GM15510 (cell line): ENCODE measurements around the gene MSANTD7.

Source experiments
- POLR2A ChIP-seq: IDR thresholded peaks from 3 replicates; pipeline ENCODE4 v1.6.1; 2011; ENCODE audit warnings: borderline replicate concordance; ENCODE audit not compliant: insufficient read length; ENCODE audit errors: extremely low read depth

The MSANTD7 gene

DNA sequence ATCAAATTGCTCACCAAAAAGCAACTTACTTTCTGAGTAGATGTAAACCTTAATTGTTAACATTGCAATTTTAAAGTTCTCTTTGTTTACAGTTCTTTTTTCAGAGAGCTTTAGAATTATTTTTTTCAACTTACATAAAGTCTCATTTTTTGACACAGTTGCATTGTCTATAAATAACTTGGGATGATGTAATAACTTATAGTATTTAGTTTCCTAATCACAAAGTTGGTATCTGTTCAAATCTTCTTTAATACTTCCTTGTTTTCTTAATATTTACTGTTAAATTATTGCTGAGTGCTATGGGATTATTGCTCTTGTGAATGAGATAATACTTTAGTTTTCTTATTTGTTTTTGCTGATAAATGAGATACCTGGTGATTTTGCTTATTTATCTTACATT lies 21.7 kb downstream of the MSANTD7 start:
- TF ChIP-seq POLR2A, result no peak

DNA sequence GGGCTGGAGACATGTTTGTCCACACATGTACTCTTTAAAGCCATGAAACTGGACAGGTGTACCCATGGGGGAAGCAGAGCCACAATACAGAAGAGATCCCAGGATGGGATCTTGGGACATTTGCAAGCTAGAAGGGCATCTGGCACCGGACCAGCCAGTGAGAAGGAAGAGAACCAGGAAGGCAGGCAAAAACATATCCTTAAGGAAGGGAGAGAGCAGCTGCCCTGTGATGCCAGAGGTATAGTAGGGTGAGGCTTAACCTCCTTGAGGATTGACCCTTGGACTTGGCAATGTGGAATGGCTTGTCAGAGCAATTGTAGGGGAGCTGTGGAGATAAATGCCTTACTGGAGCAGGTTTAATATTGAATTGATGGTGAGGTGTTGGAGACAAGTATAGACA lies 22.7 kb downstream of the MSANTD7 start:
- no peak for TF ChIP-seq POLR2A

DNA sequence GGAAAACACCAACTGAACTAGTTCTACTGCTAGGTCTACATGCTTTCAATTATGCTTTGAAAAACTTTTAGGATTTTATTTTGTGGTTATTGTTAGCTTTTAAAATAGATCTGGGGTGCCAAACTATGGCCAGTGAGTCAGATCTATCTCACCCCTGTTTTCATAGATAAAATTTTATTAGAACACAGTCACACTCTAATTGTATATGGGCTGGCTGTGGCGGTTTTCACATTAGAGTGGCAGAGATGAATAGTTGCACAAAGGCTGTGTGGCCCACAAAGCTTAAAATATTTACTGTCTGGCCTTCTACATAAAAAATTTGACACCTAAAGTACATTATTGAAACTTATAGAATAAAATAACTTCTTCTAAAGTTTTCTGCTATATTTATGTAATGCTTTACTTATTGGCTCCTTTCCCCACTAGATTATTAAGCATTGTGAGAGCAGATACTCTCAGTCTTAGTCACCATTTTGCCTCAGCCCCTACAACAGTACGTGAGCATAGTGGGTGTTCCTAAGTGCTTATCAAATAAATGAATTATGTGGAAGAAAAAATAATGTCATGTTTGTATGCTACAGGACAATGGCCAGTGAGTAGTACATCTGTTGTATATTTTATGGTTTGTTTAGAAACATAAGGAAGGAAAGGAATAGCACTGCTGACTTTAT lies 35.1 kb downstream of the MSANTD7 start:
- no peak for TF ChIP-seq POLR2A

DNA sequence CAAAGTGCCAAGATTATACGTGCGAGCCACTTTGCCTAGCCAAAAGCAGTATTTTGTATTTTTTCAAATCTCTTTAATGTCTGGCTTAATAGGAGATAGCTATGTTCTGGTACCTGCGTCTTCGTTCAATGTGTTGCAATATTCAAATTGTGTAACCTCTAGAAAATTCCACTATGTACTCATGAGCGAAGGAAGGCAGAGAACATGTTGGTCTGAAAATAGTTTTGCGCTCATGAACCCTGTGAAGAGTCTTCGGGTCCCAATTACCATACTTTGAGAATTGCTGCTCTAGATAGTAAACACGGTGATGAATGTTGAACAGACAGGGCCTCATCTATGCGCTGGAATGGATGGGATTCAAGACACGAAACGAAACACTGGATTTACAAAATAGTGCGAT lies 37.8 kb downstream of the MSANTD7 start:
- TF ChIP-seq POLR2A, result no peak

- no peak for TF ChIP-seq POLR2A
These were observed 38.7 kb downstream of the MSANTD7 start for GRCh38 chr10:14876764-14877163.

DNA sequence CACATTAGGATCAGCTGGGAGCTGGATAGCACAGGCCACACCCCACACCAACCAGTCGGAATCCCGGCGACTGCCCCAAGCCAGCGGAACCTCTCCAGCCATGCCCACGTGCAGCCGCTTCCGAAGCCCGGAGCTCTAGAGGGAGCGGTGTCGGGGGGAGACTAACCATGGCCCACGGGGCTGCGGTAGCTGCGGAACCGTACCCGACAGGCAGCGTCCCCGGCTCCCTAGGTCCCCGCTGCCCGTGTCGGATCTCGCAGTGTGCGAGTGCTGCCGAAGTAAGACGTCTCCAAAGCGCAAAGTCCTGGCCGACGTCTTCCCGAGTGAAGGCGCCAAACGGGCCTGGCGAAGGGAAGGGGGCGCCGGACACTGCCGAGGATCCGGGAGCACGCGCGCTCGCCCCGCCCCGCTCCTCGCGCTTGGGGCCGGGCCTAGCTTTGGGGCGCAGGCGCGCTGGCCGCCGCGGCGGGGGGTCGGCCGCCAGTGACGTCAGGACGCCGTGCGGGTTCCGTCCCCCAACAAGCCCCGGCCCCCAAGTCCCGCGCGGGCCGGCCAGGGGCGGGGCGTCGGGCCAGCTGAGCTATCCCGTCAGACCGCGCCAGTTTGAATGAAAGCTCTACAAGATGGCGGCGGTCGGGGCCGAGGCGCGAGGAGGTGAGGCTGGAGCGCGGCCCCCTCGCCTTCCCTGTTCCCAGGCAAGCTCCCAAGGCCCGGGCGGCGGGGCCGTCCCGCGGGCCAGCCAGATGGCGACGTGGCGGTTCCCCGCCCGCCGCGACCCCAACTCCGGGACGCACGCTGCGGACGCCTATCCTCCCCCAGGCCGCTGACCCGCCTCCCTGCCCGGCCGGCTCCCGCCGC lies 40.4 kb downstream of the MSANTD7 start, which contains the start of gene SUV39H2:
Gene SUV39H2, plus strand, starts transcription at position 601 of the 858 bp plus-strand sequence. Its CDS starts 23 bp downstream, at position 624.
- TF ChIP-seq POLR2A, result peak; percentile 89

- TF ChIP-seq POLR2A, result no peak
These were observed 41.2 kb downstream of the MSANTD7 start for GRCh38 chr10:14879124-14879927.

- no peak for TF ChIP-seq POLR2A
These were observed 41.8 kb downstream of the MSANTD7 start for GRCh38 chr10:14879928-14880193.

- no peak for TF ChIP-seq POLR2A
These were observed 42.1 kb downstream of the MSANTD7 start for GRCh38 chr10:14880229-14880628.

DNA sequence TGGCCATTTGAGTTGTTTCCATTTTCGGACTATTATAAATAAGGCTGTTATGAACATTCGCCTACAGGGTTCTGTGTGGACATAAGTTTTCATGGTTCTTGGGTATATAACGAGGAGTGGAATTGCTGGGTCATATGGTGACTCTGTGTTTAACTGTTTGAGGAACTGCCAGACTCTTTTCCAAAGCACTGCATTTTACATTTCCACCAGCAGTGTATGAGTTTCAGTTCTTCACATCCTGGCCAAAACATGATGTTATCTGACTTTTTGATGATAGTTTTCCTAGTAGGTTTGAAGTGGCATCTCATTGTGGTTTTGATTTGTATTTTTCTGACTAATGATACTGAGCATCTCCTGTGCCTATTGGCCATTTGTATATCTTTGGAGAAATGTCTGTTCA lies 46.0 kb downstream of the MSANTD7 start:
- no peak for TF ChIP-seq POLR2A
